WI38 (cell line): ENCODE measurements around the gene ARHGAP21.

Experiments used
- H3K4me3 ChIP-seq: 2 replicates; pipeline ENCODE4 v1.5.1; 2011; ENCODE audit warnings: low read depth, mild to moderate bottlenecking, control low read depth, low read length
- TF ChIP-seq, protein P1 (sequence below): IDR thresholded peaks from 2 replicates; pipeline ENCODE4 v1.5.1; 2012; ENCODE audit warnings: low read depth, mild to moderate bottlenecking, control low read depth, low read length

Gene ARHGAP21

GRCh38 chr10:24579906-24580305, 143.8 kb downstream of the ARHGAP21 start:
- TF ChIP-seq, protein P1, sequence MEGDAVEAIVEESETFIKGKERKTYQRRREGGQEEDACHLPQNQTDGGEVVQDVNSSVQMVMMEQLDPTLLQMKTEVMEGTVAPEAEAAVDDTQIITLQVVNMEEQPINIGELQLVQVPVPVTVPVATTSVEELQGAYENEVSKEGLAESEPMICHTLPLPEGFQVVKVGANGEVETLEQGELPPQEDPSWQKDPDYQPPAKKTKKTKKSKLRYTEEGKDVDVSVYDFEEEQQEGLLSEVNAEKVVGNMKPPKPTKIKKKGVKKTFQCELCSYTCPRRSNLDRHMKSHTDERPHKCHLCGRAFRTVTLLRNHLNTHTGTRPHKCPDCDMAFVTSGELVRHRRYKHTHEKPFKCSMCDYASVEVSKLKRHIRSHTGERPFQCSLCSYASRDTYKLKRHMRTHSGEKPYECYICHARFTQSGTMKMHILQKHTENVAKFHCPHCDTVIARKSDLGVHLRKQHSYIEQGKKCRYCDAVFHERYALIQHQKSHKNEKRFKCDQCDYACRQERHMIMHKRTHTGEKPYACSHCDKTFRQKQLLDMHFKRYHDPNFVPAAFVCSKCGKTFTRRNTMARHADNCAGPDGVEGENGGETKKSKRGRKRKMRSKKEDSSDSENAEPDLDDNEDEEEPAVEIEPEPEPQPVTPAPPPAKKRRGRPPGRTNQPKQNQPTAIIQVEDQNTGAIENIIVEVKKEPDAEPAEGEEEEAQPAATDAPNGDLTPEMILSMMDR, result no peak
- no peak overlapping the region for H3K4me3 ChIP-seq

DNA sequence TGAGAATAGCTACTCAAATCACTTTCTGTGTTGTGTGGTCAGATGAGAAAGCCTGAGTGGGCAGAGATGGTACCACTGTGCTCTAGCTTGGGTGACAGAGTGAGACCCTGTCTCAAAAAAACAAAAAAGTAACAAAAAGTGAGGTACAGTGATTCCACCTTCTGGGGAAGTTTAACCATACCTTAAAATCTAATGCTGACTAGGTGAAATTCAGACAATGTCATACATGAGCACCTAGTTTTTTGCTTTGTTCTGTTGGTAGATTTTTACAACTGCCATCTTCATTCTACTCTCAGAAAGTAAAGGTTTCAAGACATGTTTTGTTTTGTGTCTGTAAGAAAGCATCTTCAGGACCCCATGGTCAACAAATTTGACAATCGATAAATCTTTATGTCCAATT, 144.2 kb downstream of the ARHGAP21 start:
- TF ChIP-seq, protein P1, result no peak
- H3K4me3 ChIP-seq, result no peak overlapping the region

DNA sequence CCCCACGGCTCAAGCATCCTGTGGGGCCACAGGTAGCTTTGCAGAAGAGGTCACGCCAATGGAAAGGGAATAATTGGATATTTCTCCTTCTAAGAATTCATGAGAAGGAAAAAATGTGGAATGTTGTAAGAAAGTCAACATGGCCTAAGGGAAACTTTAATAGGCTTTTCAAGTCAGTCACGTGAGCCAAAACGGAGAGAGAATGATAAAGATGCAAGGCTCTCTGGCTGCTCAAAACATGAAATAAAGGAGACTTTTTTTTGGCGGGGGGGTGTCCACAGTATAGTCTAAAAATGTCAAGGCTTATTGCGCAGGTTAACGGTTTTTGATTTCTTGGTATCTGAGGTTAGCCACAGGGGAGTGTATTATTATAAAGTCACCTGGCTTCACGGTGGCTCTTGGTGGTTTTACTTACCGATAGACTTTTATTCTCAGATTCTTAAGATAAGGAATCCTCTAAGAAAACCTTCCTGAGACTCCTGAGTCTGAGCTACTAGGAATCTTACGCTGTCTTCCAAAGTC, 148.1 kb downstream of the ARHGAP21 start:
- no peak overlapping the region for H3K4me3 ChIP-seq
- TF ChIP-seq, protein P1, result no peak

GRCh38 chr10:24574578-24575155, 149.0 kb downstream of the ARHGAP21 start:
- no peak overlapping the region for H3K4me3 ChIP-seq
- TF ChIP-seq, protein P1, result no peak

GRCh38 chr10:24574161-24574560, 149.5 kb downstream of the ARHGAP21 start:
- TF ChIP-seq, protein P1, result no peak
- H3K4me3 ChIP-seq, result no peak overlapping the region

GRCh38 chr10:24571870-24572450, 151.7 kb downstream of the ARHGAP21 start:
- TF ChIP-seq, protein P1, result no peak
- no peak overlapping the region for H3K4me3 ChIP-seq

GRCh38 chr10:24570658-24571426, 152.8 kb downstream of the ARHGAP21 start:
- TF ChIP-seq, protein P1, result no peak
- H3K4me3 ChIP-seq, result no peak overlapping the region
